Measurements from ENCODE around the gene PPP4R1. TPM values are rescaled to one million over a fixed set of nuclear protein-coding genes. Genes with fewer than 3 reads are reported as not detected.
"Not testable (repeated sequence)": the region's sequence is repeated elsewhere in the genome, so short reads cannot be mapped to it uniquely, and the experiment has no call there.

PPP4R1 gene, protein sequence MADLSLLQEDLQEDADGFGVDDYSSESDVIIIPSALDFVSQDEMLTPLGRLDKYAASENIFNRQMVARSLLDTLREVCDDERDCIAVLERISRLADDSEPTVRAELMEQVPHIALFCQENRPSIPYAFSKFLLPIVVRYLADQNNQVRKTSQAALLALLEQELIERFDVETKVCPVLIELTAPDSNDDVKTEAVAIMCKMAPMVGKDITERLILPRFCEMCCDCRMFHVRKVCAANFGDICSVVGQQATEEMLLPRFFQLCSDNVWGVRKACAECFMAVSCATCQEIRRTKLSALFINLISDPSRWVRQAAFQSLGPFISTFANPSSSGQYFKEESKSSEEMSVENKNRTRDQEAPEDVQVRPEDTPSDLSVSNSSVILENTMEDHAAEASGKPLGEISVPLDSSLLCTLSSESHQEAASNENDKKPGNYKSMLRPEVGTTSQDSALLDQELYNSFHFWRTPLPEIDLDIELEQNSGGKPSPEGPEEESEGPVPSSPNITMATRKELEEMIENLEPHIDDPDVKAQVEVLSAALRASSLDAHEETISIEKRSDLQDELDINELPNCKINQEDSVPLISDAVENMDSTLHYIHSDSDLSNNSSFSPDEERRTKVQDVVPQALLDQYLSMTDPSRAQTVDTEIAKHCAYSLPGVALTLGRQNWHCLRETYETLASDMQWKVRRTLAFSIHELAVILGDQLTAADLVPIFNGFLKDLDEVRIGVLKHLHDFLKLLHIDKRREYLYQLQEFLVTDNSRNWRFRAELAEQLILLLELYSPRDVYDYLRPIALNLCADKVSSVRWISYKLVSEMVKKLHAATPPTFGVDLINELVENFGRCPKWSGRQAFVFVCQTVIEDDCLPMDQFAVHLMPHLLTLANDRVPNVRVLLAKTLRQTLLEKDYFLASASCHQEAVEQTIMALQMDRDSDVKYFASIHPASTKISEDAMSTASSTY
- polyA plus RNA-seq (ENCODE audit: insufficient read length), result 108 TPM
- long read RNA-seq, donor 1, partial matches to known transcripts, result 0 of 6 reads
- long read RNA-seq, donor 1, other reads (novel, unspliced or antisense), result 0 of 6 reads
- long read RNA-seq, donor 2, transcript PPP4R1-203 (20 exons, 3,925 nt), result major isoform, 5 of 12 reads
- long read RNA-seq, donor 2, partial matches to known transcripts, result 0 of 12 reads
- long read RNA-seq, donor 2, other reads (novel, unspliced or antisense), result 0 of 12 reads
- long read RNA-seq, donor 3, partial matches to known transcripts, result 5 of 7 reads
- long read RNA-seq, donor 3, other reads (novel, unspliced or antisense), result 0 of 7 reads
- long read RNA-seq, donor 4, result 0 reads
- long read RNA-seq, donor 5, partial matches to known transcripts, result 0 of 8 reads
- long read RNA-seq, donor 5, other reads (novel, unspliced or antisense), result 0 of 8 reads
- long read RNA-seq, donor 6, partial matches to known transcripts, result 0 of 3 reads
- long read RNA-seq, donor 6, other reads (novel, unspliced or antisense), result 0 of 3 reads
- long read RNA-seq, donor 7, partial matches to known transcripts, result 0 of 9 reads
- long read RNA-seq, donor 7, other reads (novel, unspliced or antisense), result 0 of 9 reads
- long read RNA-seq, donor 8, result 0 reads

- DNase-seq, result peak; percentile 63
Observed at GRCh38 chr18:9614401-9615279, at the start of gene PPP4R1. Gene PPP4R1 (minus strand): TSS chr18:9614559. CDS start chr18:9614484, 75 bp downstream.

- DNase-seq, result no peak
Observed at GRCh38 chr18:9663377-9663776, 49.0 kb upstream of the PPP4R1 start.

GRCh38 chr18:9661564-9661963 lies 47.2 kb upstream of the PPP4R1 start:
- DNase-seq, result no peak

DNA sequence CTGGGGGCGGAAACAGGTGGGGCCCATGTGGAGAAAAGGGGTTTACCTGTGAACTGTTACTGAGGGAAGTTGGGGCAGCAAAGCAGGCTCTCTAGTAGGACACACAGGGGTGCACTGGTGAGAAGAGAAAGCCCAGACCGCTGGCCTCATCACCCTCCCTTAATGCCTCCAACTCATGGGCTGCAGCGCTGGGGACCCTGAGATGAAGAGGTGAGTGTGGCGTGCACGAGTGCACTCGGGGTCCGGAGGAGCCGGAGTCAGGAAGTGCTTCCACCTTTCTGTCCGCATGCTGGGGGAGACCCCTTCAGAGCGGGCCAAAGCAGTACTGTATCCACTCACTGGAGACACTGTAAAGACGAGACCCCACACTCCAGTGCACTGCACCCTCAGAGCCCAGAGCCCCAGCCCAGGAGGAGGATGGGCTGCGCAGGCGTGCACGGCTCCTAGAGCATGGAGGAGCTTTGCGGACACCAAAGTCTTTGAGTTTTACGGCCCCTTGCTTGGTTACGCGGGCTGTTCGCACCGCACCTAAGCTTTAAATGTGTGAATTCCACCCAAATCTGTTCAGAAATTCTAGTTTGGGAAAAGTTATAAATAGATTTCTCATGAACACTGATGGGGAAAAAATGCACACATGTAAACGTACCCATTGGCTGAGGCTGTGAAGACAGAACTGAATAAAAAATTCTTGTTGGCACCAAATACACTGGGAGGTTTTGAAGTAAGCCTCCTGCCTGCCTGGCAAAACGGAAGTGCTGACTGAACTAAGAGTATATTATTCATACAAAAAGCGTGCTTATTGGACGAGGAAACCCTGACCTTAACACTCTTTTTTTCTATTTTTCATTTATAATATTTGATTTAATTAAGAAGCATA lies 45.4 kb upstream of the PPP4R1 start:
- DNase-seq, result no peak

DNA sequence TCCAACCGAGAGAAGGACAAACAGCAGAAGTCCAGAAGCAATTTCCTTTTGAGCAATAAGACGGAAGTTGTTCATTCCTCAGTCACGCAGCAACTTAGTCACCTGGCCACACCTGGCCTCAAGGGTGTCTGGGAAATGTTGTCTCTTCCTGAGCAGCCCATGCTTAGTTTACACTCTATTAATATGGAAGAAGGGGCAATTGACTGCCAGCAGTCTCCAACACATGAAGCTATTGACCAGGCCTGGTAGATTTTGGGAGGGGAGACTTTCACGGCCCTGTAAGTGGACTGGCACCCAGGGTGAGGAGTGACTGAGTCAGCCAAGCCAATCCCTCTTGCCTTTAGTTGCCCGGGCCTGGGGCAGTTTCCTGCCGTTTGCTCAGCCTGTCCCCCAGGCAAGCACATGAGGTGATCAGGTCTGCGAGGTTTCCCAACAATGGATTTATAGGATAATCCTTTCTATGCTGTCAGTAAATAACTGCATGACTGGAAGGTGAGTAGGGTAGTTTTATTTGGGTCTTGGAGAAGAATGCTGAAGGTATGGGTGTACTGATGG lies 43.8 kb upstream of the PPP4R1 start:
- DNase-seq, result no peak

- no peak for DNase-seq
Observed at GRCh38 chr18:9655232-9655767, 40.9 kb upstream of the PPP4R1 start.

- no peak for DNase-seq
Observed at GRCh38 chr18:9653390-9653789, 39.0 kb upstream of the PPP4R1 start.

- DNase-seq, result no peak
Observed at GRCh38 chr18:9649164-9649540, 34.8 kb upstream of the PPP4R1 start.

- DNase-seq, result no peak
Observed at GRCh38 chr18:9648431-9649163, 34.2 kb upstream of the PPP4R1 start.

DNA sequence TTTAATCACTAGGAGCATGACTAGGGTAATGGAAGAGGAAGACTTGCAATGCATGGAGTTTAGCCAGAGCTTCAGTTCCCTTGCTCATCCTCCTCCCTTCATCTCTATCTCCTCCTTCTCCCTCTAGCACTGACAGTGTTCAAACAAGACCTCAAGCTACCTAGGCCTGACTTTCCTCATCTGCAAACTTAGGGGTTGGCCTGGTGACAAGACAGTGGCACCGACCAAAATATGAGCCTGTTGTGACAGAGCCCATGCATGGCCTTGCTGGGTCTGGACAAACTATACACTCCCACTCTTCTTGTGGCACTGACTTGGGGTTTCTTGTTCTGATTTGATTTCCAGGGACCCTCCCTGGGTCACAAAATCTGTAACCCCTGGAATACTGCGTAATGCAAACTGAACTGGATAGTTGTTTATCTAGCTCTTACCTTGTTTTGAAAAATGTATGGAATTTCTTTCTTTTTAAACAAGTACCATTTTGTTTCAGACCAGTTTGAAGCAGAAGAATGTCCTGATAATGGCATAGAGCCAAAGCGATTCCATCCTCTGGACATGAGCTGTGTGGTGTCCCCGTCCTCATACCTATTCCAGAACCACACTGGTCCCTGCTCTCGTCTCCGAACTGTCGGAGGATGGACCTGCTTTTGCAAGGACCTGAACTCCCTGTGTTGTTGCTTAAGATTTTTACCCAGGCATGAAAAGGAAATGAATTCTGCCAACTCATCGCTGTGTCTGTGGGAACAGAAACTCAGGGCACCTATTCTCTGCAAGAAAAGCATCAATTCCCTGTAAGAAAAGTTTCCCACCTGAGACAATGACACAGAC lies 33.4 kb upstream of the PPP4R1 start:
- no peak for DNase-seq

GRCh38 chr18:9643549-9643948 lies 29.2 kb upstream of the PPP4R1 start:
- DNase-seq, result peak; percentile 82

GRCh38 chr18:9642799-9643462 lies 28.6 kb upstream of the PPP4R1 start:
- DNase-seq, result no peak

DNA sequence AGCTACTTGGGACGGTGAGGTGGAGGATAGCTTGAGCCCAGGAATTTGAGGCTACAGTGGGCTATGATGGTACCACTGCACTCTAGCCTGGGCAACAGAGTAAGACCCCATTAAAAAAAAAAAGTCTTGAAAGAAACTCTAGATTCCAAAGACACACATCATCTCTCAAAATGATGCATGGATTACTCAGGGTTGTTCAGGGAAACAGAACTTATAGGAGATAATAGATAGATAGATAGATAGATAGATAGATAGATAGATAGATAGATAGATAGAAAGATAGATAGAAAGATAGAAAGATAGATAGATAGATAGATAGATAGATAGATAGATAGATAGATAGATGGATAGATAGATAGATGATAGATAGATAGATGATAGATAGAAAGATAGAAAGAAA lies 26.7 kb upstream of the PPP4R1 start:
- DNase-seq, result not testable (repeated sequence)

DNA sequence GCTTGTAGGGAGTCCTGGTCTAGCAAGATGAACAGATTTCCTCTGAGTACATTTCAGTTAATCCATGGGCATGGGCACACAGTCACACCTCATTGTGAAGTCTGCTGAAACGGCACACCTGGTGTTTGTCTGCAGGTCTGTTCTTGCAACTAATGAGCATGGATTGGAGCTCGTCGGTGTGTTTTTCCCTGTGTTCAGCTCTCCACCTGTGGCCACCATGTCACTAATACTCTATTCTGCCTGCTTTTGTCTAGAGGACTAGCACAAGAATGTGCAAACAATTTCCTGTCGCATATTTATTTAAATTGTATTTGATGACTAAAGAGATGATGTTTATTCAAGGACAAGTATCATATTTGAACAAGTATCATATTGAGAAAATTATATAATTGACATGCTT lies 24.5 kb upstream of the PPP4R1 start:
- DNase-seq, result no peak

- no peak for DNase-seq
Observed at GRCh38 chr18:9637036-9637767, 22.8 kb upstream of the PPP4R1 start.

GRCh38 chr18:9634856-9635255 lies 20.5 kb upstream of the PPP4R1 start:
- no peak for DNase-seq
